ENCODE data around the gene INTS15.
"Not testable (repeated sequence)": the region's sequence is repeated elsewhere in the genome, so short reads cannot be mapped to it uniquely, and the experiment has no call there.

Gene INTS15

GRCh38 chr7:6577369-6578113, 12.3 kb upstream of the INTS15 start, which contains the start of gene ZDHHC4:
ZDHHC4 (plus strand) TSS chr7:6577454; CDS start chr7:6580562, 3,108 bp downstream.
- peak; percentile 91 for DNase-seq (ENCODE audit: low spot score)

- peak; percentile 44 for DNase-seq (ENCODE audit: low spot score)
These were observed 11.4 kb upstream of the INTS15 start for GRCh38 chr7:6578114-6579084.

- peak; percentile 48 for DNase-seq (ENCODE audit: low spot score)
These were observed 10.4 kb upstream of the INTS15 start for GRCh38 chr7:6579446-6579845.

GRCh38 chr7:6585746-6586432, 3.9 kb upstream of the INTS15 start:
- not testable (repeated sequence) for DNase-seq (ENCODE audit: low spot score)

DNA sequence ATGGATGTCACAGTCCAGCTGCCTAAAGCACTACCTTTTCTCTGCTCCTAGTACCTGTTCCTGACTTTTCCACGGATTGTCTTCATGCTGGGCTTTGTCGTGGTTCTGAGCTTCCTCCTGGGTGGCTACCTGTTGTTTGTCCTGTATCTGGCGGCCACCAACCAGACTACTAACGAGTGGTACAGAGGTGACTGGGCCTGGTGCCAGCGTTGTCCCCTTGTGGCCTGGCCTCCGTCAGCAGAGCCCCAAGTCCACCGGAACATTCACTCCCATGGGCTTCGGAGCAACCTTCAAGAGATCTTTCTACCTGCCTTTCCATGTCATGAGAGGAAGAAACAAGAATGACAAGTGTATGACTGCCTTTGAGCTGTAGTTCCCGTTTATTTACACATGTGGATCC, 1.3 kb upstream of the INTS15 start:
- no peak for DNase-seq (ENCODE audit: low spot score)

GRCh38 chr7:6589151-6589828, 531 bp upstream of the INTS15 start:
- DNase-seq (ENCODE audit: low spot score): no peak

- DNase-seq (ENCODE audit: low spot score): no peak
These were observed 857 bp downstream of the INTS15 start for GRCh38 chr7:6590645-6591110.

GRCh38 chr7:6600093-6600492, 10.3 kb downstream of the INTS15 start:
- no peak for DNase-seq (ENCODE audit: low spot score)

- DNase-seq (ENCODE audit: low spot score): no peak
These were observed 14.6 kb downstream of the INTS15 start for GRCh38 chr7:6604458-6604857.

DNA sequence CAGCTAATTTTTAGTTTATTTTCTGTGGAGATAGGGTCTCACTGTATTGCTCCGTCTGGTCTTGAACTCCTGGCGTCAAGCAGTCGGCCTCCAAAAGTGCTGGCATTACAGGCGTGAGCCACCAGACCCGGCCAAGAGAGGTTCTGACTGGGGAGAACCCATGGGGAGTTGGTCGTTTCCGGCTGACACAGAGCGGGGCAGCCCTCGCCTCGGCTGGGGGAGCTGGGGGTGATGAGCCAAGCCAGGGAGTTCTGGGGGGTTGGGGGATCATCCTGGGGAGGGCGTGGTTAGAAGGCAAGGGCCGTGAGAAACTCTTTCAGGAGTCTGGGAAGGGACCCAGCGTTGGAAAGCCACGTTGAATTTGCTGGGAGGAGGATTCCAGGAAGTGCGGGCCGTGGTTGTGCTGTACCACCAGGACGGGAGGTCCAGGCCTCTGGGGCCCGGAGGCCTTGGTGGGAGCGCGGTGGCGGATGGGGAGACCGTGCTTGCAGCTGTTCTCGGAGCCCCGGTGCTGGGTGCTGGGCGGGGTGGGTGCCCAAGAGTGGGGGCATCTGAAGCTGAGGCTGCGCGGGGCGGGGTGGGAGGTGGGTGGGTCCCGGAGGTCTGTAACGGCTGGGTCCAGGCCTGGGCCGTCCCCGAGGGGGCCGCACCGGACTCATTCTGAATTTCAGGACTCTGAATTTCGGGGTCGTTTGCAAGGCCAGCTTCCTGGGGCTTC, 17.2 kb downstream of the INTS15 start:
- DNase-seq (ENCODE audit: low spot score): no peak

GRCh38 chr7:6607651-6608051, 17.8 kb downstream of the INTS15 start:
- DNase-seq (ENCODE audit: low spot score): no peak

GRCh38 chr7:6608081-6608480, 18.3 kb downstream of the INTS15 start:
- no peak for DNase-seq (ENCODE audit: low spot score)

GRCh38 chr7:6608794-6609193, 19.0 kb downstream of the INTS15 start:
- no peak for DNase-seq (ENCODE audit: low spot score)

DNA sequence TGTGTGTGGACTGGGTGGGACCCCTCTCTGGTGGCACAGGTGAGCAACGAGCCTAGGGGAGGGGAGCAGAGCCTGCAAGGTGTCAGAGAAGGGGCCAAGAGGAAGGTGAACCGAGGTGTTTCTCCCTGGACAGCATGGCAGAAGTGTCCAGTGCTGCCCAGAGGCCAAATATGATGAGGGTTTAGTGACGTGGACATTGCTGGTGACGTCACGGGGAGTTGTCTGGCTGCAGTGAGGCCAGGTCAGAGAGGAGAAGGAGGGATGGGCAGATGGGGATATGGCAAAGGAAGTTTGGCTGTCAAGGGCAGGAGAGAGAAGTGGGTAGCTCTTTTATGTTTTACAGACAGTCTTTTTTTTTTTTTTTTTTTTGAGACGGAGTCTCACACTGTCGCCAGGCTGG, 23.0 kb downstream of the INTS15 start:
- no peak for DNase-seq (ENCODE audit: low spot score)

- no peak for DNase-seq (ENCODE audit: low spot score)
These were observed 23.9 kb downstream of the INTS15 start for GRCh38 chr7:6613706-6614105.

GRCh38 chr7:6614953-6615722, 25.3 kb downstream of the INTS15 start, which contains the start of gene ZNF853:
ZNF853 (plus strand) TSS chr7:6615610; CDS start chr7:6616175, 565 bp downstream.
- DNase-seq (ENCODE audit: low spot score): no peak

GRCh38 chr7:6615723-6616555, 26.1 kb downstream of the INTS15 start:
- DNase-seq (ENCODE audit: low spot score): peak; percentile 45

GRCh38 chr7:6616854-6617643, 27.2 kb downstream of the INTS15 start:
- no peak for DNase-seq (ENCODE audit: low spot score)

Measured in kidney tubule cell (primary cell).